Uterus (tissue), 2 donors: ENCODE results near the gene FAM120AOS.

Experiments used
- POLR2A ChIP-seq, 2 donors: fragments of 450-650 bp; IDR thresholded peaks; one replicate each; pipeline ENCODE4 v1.6.1; 2016; ENCODE audit warnings: antibody characterized with exemption in 2 of 2, mild to moderate bottlenecking in 1 of 2, moderate library complexity in 1 of 2
- TF ChIP-seq, protein P1 (sequence below), 4 experiments: fragments of 200-600 bp in 2 of 4; fragments of 450-650 bp in 2 of 4; sonication (generic) in 2 of 4; IDR thresholded peaks; one replicate each; pipeline ENCODE4 v1.5.1; 2016 to 2019; ENCODE audit warnings: antibody characterized with exemption in 4 of 4, mild to moderate bottlenecking in 2 of 4, moderate library complexity in 1 of 4

DNA sequence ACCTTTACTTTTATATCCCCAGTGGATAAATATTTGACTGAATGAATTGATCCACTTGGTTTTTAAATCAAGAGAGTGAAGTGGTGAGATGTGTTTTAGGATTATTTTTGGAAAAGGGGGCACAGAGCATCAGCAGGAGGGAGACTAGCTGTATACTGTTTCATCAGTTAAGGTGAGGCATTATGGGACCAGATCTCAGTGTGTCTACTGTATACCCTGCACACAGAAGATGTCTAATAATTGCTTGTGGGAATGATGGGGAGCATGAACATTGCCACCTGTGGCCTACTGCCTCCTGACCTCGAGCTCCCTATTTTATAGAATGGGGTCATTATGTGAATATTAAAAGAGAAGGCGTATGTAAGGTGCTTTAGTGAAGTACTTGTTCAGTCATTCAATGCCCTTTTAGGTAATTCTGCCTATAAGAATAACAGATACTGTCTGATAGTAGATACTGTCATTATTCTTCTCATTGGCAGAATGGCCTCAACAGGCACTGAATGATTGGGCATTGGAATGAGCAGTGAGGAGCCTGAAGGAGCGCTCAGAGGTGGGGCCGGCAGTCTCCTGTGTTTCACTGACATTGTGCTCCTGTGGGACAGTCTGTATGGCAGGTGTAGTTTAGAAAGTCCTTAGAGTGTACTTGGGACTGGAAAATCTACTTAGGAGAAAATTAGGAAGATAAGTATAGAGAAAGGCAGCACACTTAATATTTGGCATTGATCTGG, 47.4 kb upstream of the FAM120AOS start:
- TF ChIP-seq, protein P1, sequence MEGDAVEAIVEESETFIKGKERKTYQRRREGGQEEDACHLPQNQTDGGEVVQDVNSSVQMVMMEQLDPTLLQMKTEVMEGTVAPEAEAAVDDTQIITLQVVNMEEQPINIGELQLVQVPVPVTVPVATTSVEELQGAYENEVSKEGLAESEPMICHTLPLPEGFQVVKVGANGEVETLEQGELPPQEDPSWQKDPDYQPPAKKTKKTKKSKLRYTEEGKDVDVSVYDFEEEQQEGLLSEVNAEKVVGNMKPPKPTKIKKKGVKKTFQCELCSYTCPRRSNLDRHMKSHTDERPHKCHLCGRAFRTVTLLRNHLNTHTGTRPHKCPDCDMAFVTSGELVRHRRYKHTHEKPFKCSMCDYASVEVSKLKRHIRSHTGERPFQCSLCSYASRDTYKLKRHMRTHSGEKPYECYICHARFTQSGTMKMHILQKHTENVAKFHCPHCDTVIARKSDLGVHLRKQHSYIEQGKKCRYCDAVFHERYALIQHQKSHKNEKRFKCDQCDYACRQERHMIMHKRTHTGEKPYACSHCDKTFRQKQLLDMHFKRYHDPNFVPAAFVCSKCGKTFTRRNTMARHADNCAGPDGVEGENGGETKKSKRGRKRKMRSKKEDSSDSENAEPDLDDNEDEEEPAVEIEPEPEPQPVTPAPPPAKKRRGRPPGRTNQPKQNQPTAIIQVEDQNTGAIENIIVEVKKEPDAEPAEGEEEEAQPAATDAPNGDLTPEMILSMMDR (IDR thresholded peaks at IDR 0.05): no peak
- TF ChIP-seq POLR2A (IDR thresholded peaks at IDR 0.05): no peak
